Adrenal gland (tissue), 5 donors: Measurements from ENCODE around the gene EHBP1.

Experiments
- POLR2A ChIP-seq, 2 donors: fragments of 450-650 bp; IDR thresholded peaks; one replicate each; pipeline ENCODE4 v1.6.1; 2017; ENCODE audit warnings: antibody characterized with exemption in 2 of 2, mild to moderate bottlenecking in 2 of 2, moderate library complexity in 1 of 2
- TF ChIP-seq, protein P1 (sequence below), 6 experiments: fragments of 450-650 bp in 4 of 6; fragments of 200-600 bp in 2 of 6; sonication (generic) in 1 of 6; IDR thresholded peaks; 1 replicate in 5 of 6; 2 replicates in 1 of 6; pipeline versions ENCODE4 v1.5.1 to v1.8.0; 2016 to 2021; ENCODE audit warnings: antibody characterized with exemption in 6 of 6, mild to moderate bottlenecking in 2 of 6, moderate library complexity in 1 of 6
- donor health status: DM: no; HTN: no; CAD: no.

DNA sequence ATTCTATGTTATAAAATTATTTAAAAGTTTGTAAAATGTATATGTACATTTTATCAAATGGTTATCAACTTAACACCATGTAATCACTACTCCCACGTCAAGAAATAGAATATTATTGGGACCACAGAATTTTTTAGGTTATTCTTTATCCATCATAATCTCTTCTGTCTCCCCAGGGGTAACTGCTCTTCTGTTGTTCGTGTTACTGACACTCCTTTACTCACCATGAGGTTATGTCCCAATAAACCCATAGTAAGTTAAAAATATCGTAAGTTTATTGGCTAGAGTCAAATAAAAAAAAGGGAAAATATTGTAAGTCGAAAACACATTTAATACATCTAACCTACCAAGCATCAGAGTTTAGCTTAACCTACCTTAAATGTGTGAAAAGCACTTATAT, 359.1 kb downstream of the EHBP1 start:
- TF ChIP-seq, protein P1, sequence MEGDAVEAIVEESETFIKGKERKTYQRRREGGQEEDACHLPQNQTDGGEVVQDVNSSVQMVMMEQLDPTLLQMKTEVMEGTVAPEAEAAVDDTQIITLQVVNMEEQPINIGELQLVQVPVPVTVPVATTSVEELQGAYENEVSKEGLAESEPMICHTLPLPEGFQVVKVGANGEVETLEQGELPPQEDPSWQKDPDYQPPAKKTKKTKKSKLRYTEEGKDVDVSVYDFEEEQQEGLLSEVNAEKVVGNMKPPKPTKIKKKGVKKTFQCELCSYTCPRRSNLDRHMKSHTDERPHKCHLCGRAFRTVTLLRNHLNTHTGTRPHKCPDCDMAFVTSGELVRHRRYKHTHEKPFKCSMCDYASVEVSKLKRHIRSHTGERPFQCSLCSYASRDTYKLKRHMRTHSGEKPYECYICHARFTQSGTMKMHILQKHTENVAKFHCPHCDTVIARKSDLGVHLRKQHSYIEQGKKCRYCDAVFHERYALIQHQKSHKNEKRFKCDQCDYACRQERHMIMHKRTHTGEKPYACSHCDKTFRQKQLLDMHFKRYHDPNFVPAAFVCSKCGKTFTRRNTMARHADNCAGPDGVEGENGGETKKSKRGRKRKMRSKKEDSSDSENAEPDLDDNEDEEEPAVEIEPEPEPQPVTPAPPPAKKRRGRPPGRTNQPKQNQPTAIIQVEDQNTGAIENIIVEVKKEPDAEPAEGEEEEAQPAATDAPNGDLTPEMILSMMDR (IDR thresholded peaks at IDR 0.05) = no peak
- no peak for TF ChIP-seq POLR2A (IDR thresholded peaks at IDR 0.05)
